ENCODE results near the gene FGF10.

- TF ChIP-seq CTCF (IDR thresholded peaks at IDR 0.05; ENCODE audit: low read length) (no peak), EZH2 (optimal IDR thresholded peaks at IDR 0.05; ENCODE audit: low read depth, low read length) (no peak), EZH2phosphoT487 (IDR thresholded peaks at IDR 0.05; ENCODE audit: low read length) (no peak)
These were observed 54.6 kb downstream of the FGF10 start for GRCh38 chr5:44334622-44335021.
